HCT116 (cell line): Measurements from ENCODE around the gene TRIM37. TPM values are rescaled to one million over a fixed set of nuclear protein-coding genes. Genes with fewer than 3 reads are reported as not detected.

Source experiments
- ATAC-seq: fragments of 200-7000 bp; cut with Tn5 transposase; 2 replicates; pipeline ENCODE4 v1.9.1; 2020; ENCODE audit warnings: mild to moderate bottlenecking, moderate library complexity
- BruUV-seq: library from RNA; stranded (reverse); fragments of 400-500 nt; replicated peaks from 2 replicates; lab custom pipeline; 2021; lab: Mats Ljungman, UMichigan
- CTCF ChIA-PET: fragments of 300-600 bp; sonication (Branson Sonifier 250); formaldehyde crosslinking; loops from one replicate; lab custom pipeline; 2021; ENCODE audit warnings: antibody characterized with exemption; lab: Charles Lee
- POLR2A ChIA-PET: fragments of 300-600, 350-600 bp; sonication (Branson Sonifier 250); formaldehyde crosslinking; loops from one replicate; lab custom pipeline; 2021; ENCODE audit warnings: antibody characterized with exemption; lab: Charles Lee
- RAD21 ChIA-PET, 2 experiments: fragments of 300-600 bp; sonication (Branson Sonifier 250); formaldehyde crosslinking; loops; one replicate each; lab custom pipeline; 2023; ENCODE audit warnings: low total read pairs in 2 of 2; ENCODE audit not compliant: uncharacterized antibody in 2 of 2, unreplicated experiment in 2 of 2, low non-redundant PET in 1 of 2; lab: Charles Lee
- DNase-seq: peaks from one replicate; pipeline ENCODE4 v3.0.0-alpha.2; 2010; ENCODE audit warnings: low read depth, low spot score
- H2AFZ ChIP-seq: fragments of 200-600 bp; shearing (Covaris generic), sonication (generic); 2 replicates; pipeline ENCODE4 v1.6.1; 2017; ENCODE audit warnings: low read depth, mixed run types, mixed read lengths, antibody characterized with exemption, low read length; ENCODE audit not compliant: poor library complexity, severe bottlenecking
- H3K27ac ChIP-seq: 2 replicates; pipeline ENCODE4 v1.5.1; 2012; ENCODE audit warnings: low read depth, low read length
- H3K27me3 ChIP-seq: fragments of 200-600 bp; sonication (generic); 2 replicates; pipeline ENCODE4 v1.6.1; 2016; ENCODE audit warnings: mixed run types, low read length, mixed read lengths; ENCODE audit not compliant: insufficient read depth
- H3K36me3 ChIP-seq, 2 experiments: fragments of 200-500 bp in 1 of 2; fragments of 200-600 bp in 1 of 2; sonication (Bioruptor generic) in 1 of 2; sonication (generic) in 1 of 2; 2 replicates each; pipeline versions ENCODE4 v1.5.1 to v1.6.1; 2014 to 2016; ENCODE audit warnings: low read length in 2 of 2, inconsistent platforms in 1 of 2, mixed read lengths in 1 of 2, mixed run types in 1 of 2; ENCODE audit not compliant: insufficient read depth in 2 of 2, control insufficient read depth in 1 of 2
- H3K4me1 ChIP-seq, 2 experiments: fragments of 200-600 bp in 1 of 2; sonication (generic) in 1 of 2; 2 replicates each; pipeline versions ENCODE4 v1.5.1 to v1.6.1; 2012 to 2017; ENCODE audit warnings: low read length in 2 of 2, inconsistent platforms in 1 of 2, mild to moderate bottlenecking in 1 of 2, mixed read lengths in 1 of 2, mixed run types in 1 of 2, moderate library complexity in 1 of 2; ENCODE audit not compliant: insufficient read depth in 2 of 2, control insufficient read depth in 1 of 2
- H3K4me2 ChIP-seq: fragments of 200-600 bp; sonication (generic); 2 replicates; pipeline ENCODE4 v1.6.1; 2017; ENCODE audit warnings: mixed run types, low read length, mixed read lengths
- H3K4me3 ChIP-seq, 2 experiments: fragments of 200-600 bp in 1 of 2; sonication (generic) in 1 of 2; replicated peaks in 1 of 2; 2 replicates each; pipeline ENCODE4 v1.5.1; 2011 to 2016; ENCODE audit warnings: low read length in 2 of 2, control low read depth in 1 of 2, low read depth in 1 of 2, mild to moderate bottlenecking in 1 of 2, mixed read lengths in 1 of 2, mixed run types in 1 of 2
- H3K79me2 ChIP-seq: fragments of 200-600 bp; sonication (generic); 2 replicates; pipeline ENCODE4 v1.6.1; 2017; ENCODE audit warnings: mild to moderate bottlenecking, mixed run types, low read length, moderate library complexity, mixed read lengths; ENCODE audit not compliant: insufficient read depth
- H3K9ac ChIP-seq: fragments of 200-600 bp; sonication (generic); 2 replicates; pipeline ENCODE4 v1.6.1; 2016; ENCODE audit warnings: low read length, mixed read lengths
- H3K9me2 ChIP-seq: fragments of 200-600 bp; sonication (generic), shearing (Covaris generic); 2 replicates; pipeline ENCODE4 v1.6.1; 2017; ENCODE audit warnings: mixed run types, mild to moderate bottlenecking, moderate library complexity; ENCODE audit not compliant: insufficient read depth
- H3K9me3 ChIP-seq, 2 experiments: fragments of 200-500 bp in 1 of 2; fragments of 200-600 bp in 1 of 2; sonication (Bioruptor generic) in 1 of 2; sonication (generic) in 1 of 2; 2 replicates each; pipeline ENCODE4 v1.6.1; 2014 to 2017; ENCODE audit warnings: low read length in 2 of 2, mixed read lengths in 2 of 2, inconsistent platforms in 1 of 2, low read depth in 1 of 2, mild to moderate bottlenecking in 1 of 2, mixed run types in 1 of 2, moderate library complexity in 1 of 2; ENCODE audit not compliant: control insufficient read depth in 1 of 2, insufficient read depth in 1 of 2
- H4K20me1 ChIP-seq: fragments of 200-600 bp; sonication (generic), shearing (Covaris generic); 2 replicates; pipeline ENCODE4 v1.6.1; 2017; ENCODE audit warnings: mixed run types, mild to moderate bottlenecking, moderate library complexity; ENCODE audit not compliant: insufficient read depth
- ATF3 ChIP-seq: IDR thresholded peaks from 2 replicates; pipeline ENCODE4 v1.6.1; 2012
- CBX3 ChIP-seq: IDR thresholded peaks from 2 replicates; pipeline ENCODE4 v1.6.1; 2012; ENCODE audit warnings: low read depth
- CEBPB ChIP-seq: IDR thresholded peaks from 2 replicates; pipeline ENCODE4 v1.6.1; 2012; ENCODE audit warnings: low read depth
- ELF1 ChIP-seq: IDR thresholded peaks from 2 replicates; pipeline ENCODE4 v1.6.1; 2012; ENCODE audit warnings: low read depth, borderline replicate concordance
- EZH2 ChIP-seq: fragments of 200-600 bp; sonication (generic); IDR thresholded peaks from 2 replicates; pipeline ENCODE4 v1.6.1; 2017; ENCODE audit warnings: antibody characterized with exemption, mixed run types
- FOSL1 ChIP-seq: IDR thresholded peaks from 2 replicates; pipeline ENCODE4 v1.6.1; 2012; ENCODE audit warnings: low read depth
- JUND ChIP-seq: IDR thresholded peaks from 2 replicates; pipeline ENCODE4 v1.6.1; 2012
- MAX ChIP-seq: IDR thresholded peaks from 2 replicates; pipeline ENCODE4 v1.6.1; 2012
- POLR2A ChIP-seq: IDR thresholded peaks from 2 replicates; pipeline ENCODE4 v1.7.0; 2011; ENCODE audit warnings: borderline replicate concordance; ENCODE audit not compliant: insufficient read depth, insufficient read length; ENCODE audit errors: extremely low read depth
- REST ChIP-seq: IDR thresholded peaks from 2 replicates; pipeline ENCODE4 v1.6.1; 2012; ENCODE audit warnings: low read depth
- SIN3A ChIP-seq: IDR thresholded peaks from 2 replicates; pipeline ENCODE4 v1.6.1; 2012; ENCODE audit warnings: low read depth
- SP1 ChIP-seq: IDR thresholded peaks from 2 replicates; pipeline ENCODE4 v1.6.1; 2012; ENCODE audit warnings: low read depth
- SRF ChIP-seq: IDR thresholded peaks from 2 replicates; pipeline ENCODE4 v1.6.1; 2012; ENCODE audit warnings: low read depth
- TCF7L2 ChIP-seq: IDR thresholded peaks from 2 replicates; pipeline ENCODE4 v1.7.0; 2011; ENCODE audit warnings: borderline replicate concordance, inconsistent platforms; ENCODE audit not compliant: insufficient read depth, insufficient read length; ENCODE audit errors: extremely low read depth
- YY1 ChIP-seq: IDR thresholded peaks from 2 replicates; pipeline ENCODE4 v1.6.1; 2011; ENCODE audit warnings: low read length, low read depth, moderate library complexity, mild to moderate bottlenecking; ENCODE audit not compliant: insufficient replicate concordance; ENCODE audit errors: extremely low read depth
- ZFX ChIP-seq: fragments of 450-650 bp; IDR thresholded peaks from 2 replicates; pipeline ENCODE4 v1.6.1; 2017
- ZNF274 ChIP-seq: fragments of 200-500 bp; sonication (Bioruptor generic); IDR thresholded peaks from 2 replicates; pipeline ENCODE4 v1.6.1; 2014; ENCODE audit warnings: mild to moderate bottlenecking, low read depth, low read length, inconsistent platforms
- intact Hi-C: fragments of 100-400 bp; cut with micrococcal nuclease; formaldehyde crosslinking; loops from 2 replicates; pipeline ENCODE4 v1.10.0; 2022
- total RNA-seq: library from RNA; stranded (reverse); gene quantifications from one replicate; pipeline ENCODE4 v1.2.1, GENCODE V29; 2021; ENCODE audit not compliant: unreplicated experiment

The TRIM37 gene
- total RNA-seq, 1 experiment from 2014 or later, result 55.7 TPM

- Histone ChIP-seq H3K4me3 (no peak overlapping the region), H3K9ac (no peak overlapping the region), H3K27ac (no peak overlapping the region), H3K79me2 (no peaks in the 10 kb centered on the region), H4K20me1 (no peaks in the 10 kb centered on the region)
- TF ChIP-seq SIN3A, result no peak
- TF ChIP-seq SP1, result no peak
- TF ChIP-seq ZNF274, result no peak
- no peak for TF ChIP-seq YY1
- TF ChIP-seq FOSL1, result no peak
- no peak for TF ChIP-seq JUND
- TF ChIP-seq SRF, result no peak
- TF ChIP-seq TCF7L2, result no peak
- TF ChIP-seq CEBPB, result no peak
- no peak for TF ChIP-seq MAX
- TF ChIP-seq ZFX, result no peak
- no peak for TF ChIP-seq ATF3
- no peak for TF ChIP-seq POLR2A
- no peak for TF ChIP-seq ELF1
- no peak for TF ChIP-seq CBX3
- no peak for TF ChIP-seq EZH2
- TF ChIP-seq REST, result no peak
- TF ChIP-seq, all 23 proteins: peak for 0
- intact Hi-C loops, result no loop called here
- no peaks in the 10 kb centered on the region for H3K36me3 ChIP-seq
- no peaks in the 10 kb centered on the region for H3K9me3 ChIP-seq
- H3K4me1 ChIP-seq, result no peaks in the 10 kb centered on the region
- no TSS peak for BruUV-seq
- DNase-seq, result no peak
- no peaks in the 10 kb centered on the region for H3K27me3 ChIP-seq
- RAD21 ChIA-PET, result interaction anchor here in 1 of 2 experiments (0.6 kb wide), 1 partner anchor 39 kb away, joined by 4 read pairs; no protein-coding TSS in a partner anchor
- H3K4me2 ChIP-seq, result no peak overlapping the region
- ATAC-seq, result no peak
- H3K9me2 ChIP-seq, result no peaks in the 10 kb centered on the region
- no peak overlapping the region for H2AFZ ChIP-seq
- CTCF ChIA-PET, result no interaction called here
- POLR2A ChIA-PET, result no interaction called here
These were observed 120.7 kb downstream of the TRIM37 start for GRCh38 chr17:58985971-58986370.
